ENCODE measurements around the gene KRT73. TPM values are rescaled to one million over a fixed set of nuclear protein-coding genes. Genes with fewer than 3 reads are reported as not detected.

KRT73 gene
- total RNA-seq, 1 donor from 2014 or later, result not detected

- no peak for DNase-seq (ENCODE audit: low read depth)
- TF ChIP-seq, protein P1, sequence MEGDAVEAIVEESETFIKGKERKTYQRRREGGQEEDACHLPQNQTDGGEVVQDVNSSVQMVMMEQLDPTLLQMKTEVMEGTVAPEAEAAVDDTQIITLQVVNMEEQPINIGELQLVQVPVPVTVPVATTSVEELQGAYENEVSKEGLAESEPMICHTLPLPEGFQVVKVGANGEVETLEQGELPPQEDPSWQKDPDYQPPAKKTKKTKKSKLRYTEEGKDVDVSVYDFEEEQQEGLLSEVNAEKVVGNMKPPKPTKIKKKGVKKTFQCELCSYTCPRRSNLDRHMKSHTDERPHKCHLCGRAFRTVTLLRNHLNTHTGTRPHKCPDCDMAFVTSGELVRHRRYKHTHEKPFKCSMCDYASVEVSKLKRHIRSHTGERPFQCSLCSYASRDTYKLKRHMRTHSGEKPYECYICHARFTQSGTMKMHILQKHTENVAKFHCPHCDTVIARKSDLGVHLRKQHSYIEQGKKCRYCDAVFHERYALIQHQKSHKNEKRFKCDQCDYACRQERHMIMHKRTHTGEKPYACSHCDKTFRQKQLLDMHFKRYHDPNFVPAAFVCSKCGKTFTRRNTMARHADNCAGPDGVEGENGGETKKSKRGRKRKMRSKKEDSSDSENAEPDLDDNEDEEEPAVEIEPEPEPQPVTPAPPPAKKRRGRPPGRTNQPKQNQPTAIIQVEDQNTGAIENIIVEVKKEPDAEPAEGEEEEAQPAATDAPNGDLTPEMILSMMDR (conservative IDR thresholded peaks at IDR 0.05; ENCODE audit: low read depth, low read length), result no peak
- no peak overlapping the region for H3K4me3 ChIP-seq (ENCODE audit: low read depth, low read length)
Observed at GRCh38 chr12:52637299-52637698, 18.9 kb upstream of the KRT73 start.

- DNase-seq (ENCODE audit: low read depth), result no peak
- no peak overlapping the region for H3K4me3 ChIP-seq (ENCODE audit: low read depth, low read length)
- TF ChIP-seq, protein P1 (conservative IDR thresholded peaks at IDR 0.05; ENCODE audit: low read depth, low read length), result no peak
Observed at GRCh38 chr12:52636592-52637258, 18.4 kb upstream of the KRT73 start.

GRCh38 chr12:52636189-52636588 lies 17.8 kb upstream of the KRT73 start:
- no peak overlapping the region for H3K4me3 ChIP-seq (ENCODE audit: low read depth, low read length)
- TF ChIP-seq, protein P1 (conservative IDR thresholded peaks at IDR 0.05; ENCODE audit: low read depth, low read length), result no peak
- DNase-seq (ENCODE audit: low read depth), result no peak

DNA sequence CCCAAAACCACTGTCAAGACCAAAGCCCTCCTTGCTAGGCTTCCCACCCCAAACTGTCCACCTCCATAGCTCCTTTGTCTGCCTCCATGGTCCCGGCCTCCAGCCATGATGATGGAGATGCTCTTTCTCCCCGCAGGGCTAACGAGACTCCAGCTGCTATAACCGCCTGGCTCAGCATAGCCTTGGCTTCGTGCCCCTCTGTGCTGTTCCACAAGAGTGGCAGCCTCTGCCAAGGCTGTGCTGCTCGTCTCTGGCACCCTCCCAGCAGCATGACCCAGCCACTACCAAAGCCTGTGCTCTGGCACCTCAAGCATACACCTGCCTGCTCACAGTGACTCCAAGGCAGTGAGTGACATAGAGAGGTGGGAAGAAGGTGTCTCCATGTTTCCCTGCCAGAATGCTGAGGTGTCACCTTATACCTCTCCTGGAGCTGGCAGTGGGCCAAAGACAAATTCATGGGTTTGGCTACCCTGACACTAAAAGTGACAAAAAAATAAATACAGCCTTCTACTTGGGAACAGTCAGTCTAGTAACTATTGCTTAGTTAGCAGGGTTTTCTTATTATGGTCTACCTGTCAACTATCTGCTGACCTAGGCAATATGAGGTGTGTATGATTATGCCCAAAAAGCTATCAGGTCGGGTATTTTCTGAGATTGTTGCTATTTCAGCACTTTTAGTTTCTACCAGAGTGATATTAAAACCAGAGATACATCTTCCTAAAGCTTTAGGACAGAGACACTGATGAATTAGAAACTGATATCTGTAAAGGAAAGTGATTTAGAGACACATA lies 16.1 kb upstream of the KRT73 start:
- H3K4me3 ChIP-seq (ENCODE audit: low read depth, low read length), result no peak overlapping the region
- TF ChIP-seq, protein P1 (conservative IDR thresholded peaks at IDR 0.05; ENCODE audit: low read depth, low read length), result no peak
- no peak for DNase-seq (ENCODE audit: low read depth)

GRCh38 chr12:52633383-52633782 lies 15.0 kb upstream of the KRT73 start:
- H3K4me3 ChIP-seq (ENCODE audit: low read depth, low read length), result no peak overlapping the region
- no peak for DNase-seq (ENCODE audit: low read depth)
- TF ChIP-seq, protein P1 (conservative IDR thresholded peaks at IDR 0.05; ENCODE audit: low read depth, low read length), result no peak

- TF ChIP-seq, protein P1 (conservative IDR thresholded peaks at IDR 0.05; ENCODE audit: low read depth, low read length), result no peak
- H3K4me3 ChIP-seq (ENCODE audit: low read depth, low read length), result no peak overlapping the region
- DNase-seq (ENCODE audit: low read depth), result no peak
Observed at GRCh38 chr12:52632656-52633055, 14.3 kb upstream of the KRT73 start.

All from epithelial cell of proximal tubule (primary cell).